SH-SY5Y (cell line): ENCODE data around the gene TAF12.

Source experiments
- GATA2 ChIP-seq: IDR thresholded peaks from 2 replicates; pipeline ENCODE4 v1.6.1; 2011; ENCODE audit warnings: mild to moderate bottlenecking, low read depth, low read length
- GATA3 ChIP-seq: IDR thresholded peaks from 2 replicates; pipeline ENCODE4 v1.6.1; 2011; ENCODE audit warnings: low read depth, mild to moderate bottlenecking, low read length, moderate library complexity

Gene TAF12

GRCh38 chr1:28564310-28564709, 78.6 kb downstream of the TAF12 start:
- TF ChIP-seq GATA3: no peak
- no peak for TF ChIP-seq GATA2

DNA sequence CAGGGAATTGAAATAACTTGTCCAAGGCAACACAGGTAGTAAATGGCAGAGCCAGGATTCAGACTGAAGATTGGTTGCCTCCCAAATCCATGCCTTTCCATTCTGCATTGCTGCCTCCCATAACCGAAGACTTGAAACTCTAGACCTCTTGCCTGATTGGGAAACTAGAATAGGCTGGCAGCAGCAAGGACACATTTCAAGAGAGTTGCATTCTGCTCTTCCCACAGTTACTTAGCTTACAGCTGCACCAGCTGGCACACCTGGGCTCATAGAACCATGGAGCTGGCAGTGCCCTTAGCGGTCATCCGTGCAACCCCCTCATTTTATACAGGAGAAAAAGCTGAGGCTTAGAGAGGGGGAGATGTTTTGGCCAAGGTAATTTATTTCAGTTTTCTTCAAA, 82.0 kb downstream of the TAF12 start:
- TF ChIP-seq GATA3: no peak
